Measurements from ENCODE around the gene ADD1. TPM values are rescaled to one million over a fixed set of nuclear protein-coding genes. Genes with fewer than 3 reads are reported as not detected.

ADD1 gene
- total and polyA plus RNA-seq, 2 donors (not counting 1 experiment from before 2014, with no cell fraction given) = 164 to 171 TPM

- H4K20me1 ChIP-seq (ENCODE audit: control insufficient read depth, extremely low read depth, insufficient read depth, low read length) = no peaks in the 10 kb centered on the region
These were observed 31.2 kb downstream of the ADD1 start for GRCh38 chr4:2874861-2875260.

DNA sequence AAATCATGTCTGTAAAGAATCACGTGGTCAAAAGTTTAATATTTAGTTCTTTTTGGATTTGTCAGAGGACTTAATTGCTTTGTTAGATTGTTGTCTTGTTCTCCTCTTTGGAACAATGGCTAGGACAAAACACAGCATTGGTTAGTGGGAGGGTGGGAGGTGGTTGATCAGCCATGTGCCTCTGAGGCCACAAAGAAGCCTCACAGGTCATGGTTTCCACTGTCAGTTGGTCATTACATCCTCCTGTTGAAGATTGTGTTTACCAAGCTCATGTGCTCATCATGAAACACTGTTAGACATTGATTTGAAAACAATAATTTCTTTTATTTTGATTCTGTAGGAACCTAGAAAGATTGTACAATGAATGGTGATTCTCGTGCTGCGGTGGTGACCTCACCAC, 31.9 kb downstream of the ADD1 start:
- H3K27ac ChIP-seq (ENCODE audit: insufficient read depth, low read length) = no peak overlapping the region
- TF ChIP-seq EZH2 (IDR thresholded peaks at IDR 0.05; ENCODE audit: low read length, missing control alignments) (no peak), CTCF (conservative IDR thresholded peaks at IDR 0.05 in 1 of 2, IDR thresholded peaks at IDR 0.05 in 1 of 2; ENCODE audit: low read depth in 1 of 2, low read length in 2 of 2) (no peak)
- no peaks in the 10 kb centered on the region for H3K27me3 ChIP-seq (ENCODE audit: control insufficient read depth, insufficient read depth, low read length)
- no peak overlapping the region for H3K9ac ChIP-seq (ENCODE audit: insufficient read depth, low read length)
- no peaks in the 10 kb centered on the region for H3K9me3 ChIP-seq (ENCODE audit: control insufficient read depth, insufficient read depth, low read depth, low read length)
- no peak overlapping the region for H3K4me2 ChIP-seq (ENCODE audit: extremely low read depth, insufficient read depth, low read length)
- no peaks in the 10 kb centered on the region for H3K36me3 ChIP-seq (ENCODE audit: control insufficient read depth, insufficient read depth, low read length)
- H4K20me1 ChIP-seq (ENCODE audit: control insufficient read depth, extremely low read depth, insufficient read depth, low read length) = no peaks in the 10 kb centered on the region
- no peak overlapping the region for H2AFZ ChIP-seq (ENCODE audit: low read length)
- DNase-seq (ENCODE audit: low read depth in 2 of 2) = no peak
- no peak overlapping the region for H3K4me3 ChIP-seq (replicated peaks in 1 of 4; ENCODE audit: control extremely low read depth in 1 of 4, insufficient read depth in 1 of 4, low read depth in 3 of 4, low read length in 4 of 4)
- peaks cover 3% of the 10 kb centered on the region for H3K4me1 ChIP-seq (ENCODE audit: control insufficient read depth, extremely low read depth, insufficient read depth, low read length)
- H3K79me2 ChIP-seq (ENCODE audit: control insufficient read depth, insufficient read depth, low read length) = peaks cover 71% of the 10 kb centered on the region

More at GRCh38 chr4:2874861-2875260, 31.2 kb downstream of the ADD1 start:
- H3K27ac ChIP-seq (ENCODE audit: insufficient read depth, low read length) = no peak overlapping the region
- H3K9me3 ChIP-seq (ENCODE audit: control insufficient read depth, insufficient read depth, low read depth, low read length) = no peaks in the 10 kb centered on the region
- no peaks in the 10 kb centered on the region for H3K27me3 ChIP-seq (ENCODE audit: control insufficient read depth, insufficient read depth, low read length)
- DNase-seq (ENCODE audit: low read depth in 2 of 2) = no peak
- H2AFZ ChIP-seq (ENCODE audit: low read length) = no peak overlapping the region
- no peaks in the 10 kb centered on the region for H3K36me3 ChIP-seq (ENCODE audit: control insufficient read depth, insufficient read depth, low read length)
- H3K9ac ChIP-seq (ENCODE audit: insufficient read depth, low read length) = no peak overlapping the region
- peaks cover 3% of the 10 kb centered on the region for H3K4me1 ChIP-seq (ENCODE audit: control insufficient read depth, extremely low read depth, insufficient read depth, low read length)
- no peak for TF ChIP-seq EZH2 (IDR thresholded peaks at IDR 0.05; ENCODE audit: low read length, missing control alignments)
- H3K4me3 ChIP-seq (replicated peaks in 1 of 4; ENCODE audit: control extremely low read depth in 1 of 4, insufficient read depth in 1 of 4, low read depth in 3 of 4, low read length in 4 of 4) = no peak overlapping the region
- no peak overlapping the region for H3K4me2 ChIP-seq (ENCODE audit: extremely low read depth, insufficient read depth, low read length)
- peaks cover 78% of the 10 kb centered on the region for H3K79me2 ChIP-seq (ENCODE audit: control insufficient read depth, insufficient read depth, low read length)

DNA sequence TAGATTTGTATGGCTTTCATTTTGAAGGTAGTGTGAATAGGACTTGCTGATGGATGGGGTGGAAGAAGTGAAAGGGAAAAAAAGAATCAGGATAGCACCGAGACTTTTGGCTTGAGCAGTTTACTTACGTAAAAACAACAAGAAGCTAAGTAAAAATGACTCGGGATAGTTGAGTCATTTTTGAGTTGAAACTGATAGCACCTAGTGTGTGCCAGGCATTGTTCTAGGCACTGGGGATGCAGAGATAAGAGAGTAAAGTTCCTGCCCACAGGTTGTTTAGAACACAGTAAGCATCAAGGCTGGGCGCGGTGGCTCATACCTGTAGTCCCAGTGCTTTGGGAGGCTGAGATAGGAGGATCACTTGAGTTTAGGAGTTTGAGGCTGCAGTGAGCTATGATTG, 34.7 kb downstream of the ADD1 start:
- TF ChIP-seq EZH2 (IDR thresholded peaks at IDR 0.05; ENCODE audit: low read length, missing control alignments) (no peak), CTCF (conservative IDR thresholded peaks at IDR 0.05 in 1 of 2, IDR thresholded peaks at IDR 0.05 in 1 of 2; ENCODE audit: low read depth in 1 of 2, low read length in 2 of 2) (no peak)
- no peak overlapping the region for H2AFZ ChIP-seq (ENCODE audit: low read length)
- no peaks in the 10 kb centered on the region for H3K9me3 ChIP-seq (ENCODE audit: control insufficient read depth, insufficient read depth, low read depth, low read length)
- H3K4me3 ChIP-seq (replicated peaks in 1 of 4; ENCODE audit: control extremely low read depth in 1 of 4, insufficient read depth in 1 of 4, low read depth in 3 of 4, low read length in 4 of 4) = no peak overlapping the region
- no peak for DNase-seq (ENCODE audit: low read depth in 2 of 2)
- peaks cover 3% of the 10 kb centered on the region for H3K4me1 ChIP-seq (ENCODE audit: control insufficient read depth, extremely low read depth, insufficient read depth, low read length)
- no peaks in the 10 kb centered on the region for H3K36me3 ChIP-seq (ENCODE audit: control insufficient read depth, insufficient read depth, low read length)
- H4K20me1 ChIP-seq (ENCODE audit: control insufficient read depth, extremely low read depth, insufficient read depth, low read length) = no peaks in the 10 kb centered on the region
- H3K9ac ChIP-seq (ENCODE audit: insufficient read depth, low read length) = no peak overlapping the region
- H3K27ac ChIP-seq (ENCODE audit: insufficient read depth, low read length) = no peak overlapping the region
- H3K27me3 ChIP-seq (ENCODE audit: control insufficient read depth, insufficient read depth, low read length) = no peaks in the 10 kb centered on the region
- no peak overlapping the region for H3K4me2 ChIP-seq (ENCODE audit: extremely low read depth, insufficient read depth, low read length)
- peaks cover 48% of the 10 kb centered on the region for H3K79me2 ChIP-seq (ENCODE audit: control insufficient read depth, insufficient read depth, low read length)

Measured in fibroblast of lung (primary cell).